Activated T-cell treated with anti-CD3 and anti-CD28 coated beads, Interleukin-2, amount 50 U/mL, for 1 hour (primary cell): ENCODE data around the gene RERE.

Source experiments
- DNase-seq: peaks from one replicate; pipeline ENCODE4 v3.0.0-alpha.2; 2020

The RERE gene

DNA sequence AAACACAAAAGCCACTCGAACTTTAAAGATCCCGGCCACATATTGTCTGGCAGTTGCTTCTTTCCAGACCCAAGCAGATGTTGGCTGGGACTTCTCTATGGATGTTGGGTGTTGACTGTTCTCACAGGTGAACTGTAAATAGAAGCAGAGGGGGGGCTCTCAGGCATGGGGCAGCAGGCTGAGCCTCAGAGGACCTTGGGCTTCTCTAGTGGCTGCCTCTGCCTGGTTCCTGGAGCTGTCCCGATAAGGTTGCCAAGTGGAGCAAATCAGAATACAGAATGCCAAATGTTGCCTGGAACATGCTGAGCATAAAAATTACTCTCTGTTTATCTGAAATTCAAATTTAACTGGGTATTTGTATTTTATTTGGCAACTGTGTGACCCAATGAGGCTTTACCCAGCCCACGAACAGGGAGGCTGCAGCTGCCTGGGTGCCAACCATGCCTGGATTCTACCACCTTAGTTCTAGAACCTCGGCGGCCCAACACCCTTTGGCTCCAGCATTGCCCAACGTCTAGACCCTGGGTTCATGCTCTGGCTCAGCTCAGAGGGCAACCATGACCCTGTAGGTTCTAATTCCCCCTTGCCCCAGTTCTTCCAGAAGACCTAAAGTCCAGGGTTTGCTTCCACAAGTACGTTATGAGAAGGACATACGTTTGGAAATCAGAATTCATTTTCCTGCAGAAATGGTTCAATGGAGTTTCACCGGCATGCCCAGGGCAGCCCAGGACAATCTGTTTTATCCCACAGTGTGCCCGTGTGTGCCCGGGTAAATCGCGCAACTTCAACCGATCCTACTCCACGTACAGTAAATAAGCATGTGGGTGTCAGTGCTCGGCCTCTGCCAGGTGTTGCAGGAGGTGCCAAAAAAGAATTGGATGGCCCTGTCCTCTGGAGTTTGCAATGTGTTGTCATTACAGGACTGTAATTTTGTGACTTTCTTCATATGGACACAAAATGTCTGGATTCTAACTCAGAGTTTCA, 504.9 kb downstream of the RERE start:
- DNase-seq: no peak

DNA sequence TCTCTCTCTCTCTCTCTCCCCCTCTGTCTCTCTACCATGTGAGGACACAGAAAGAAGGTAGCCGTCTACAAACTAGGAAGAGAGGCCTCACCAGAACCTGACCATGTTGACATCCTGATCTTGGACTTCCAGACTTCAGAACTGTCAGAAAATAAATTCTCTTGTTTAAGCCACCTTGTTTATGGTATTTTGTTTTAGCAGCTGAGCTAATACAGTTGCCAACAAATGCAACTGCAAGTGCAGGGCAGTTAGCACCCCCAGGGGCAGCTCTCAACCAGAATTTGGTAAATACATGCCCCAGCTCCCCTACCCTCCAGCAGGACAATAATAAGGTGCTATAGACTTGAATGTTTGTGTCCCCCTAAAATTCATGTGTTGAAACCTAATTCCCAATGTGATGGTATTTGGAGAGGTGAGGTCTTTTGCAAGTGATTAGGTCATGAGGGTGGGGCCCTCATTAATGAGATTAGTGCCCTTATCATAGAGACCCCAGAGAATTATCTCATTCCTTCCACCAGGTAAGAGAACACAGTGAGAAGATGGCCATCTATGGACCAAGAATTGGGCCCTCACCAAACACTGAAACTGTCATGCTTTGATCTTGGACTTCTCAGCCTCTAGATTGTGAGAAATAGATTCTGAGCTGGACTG, 506.2 kb downstream of the RERE start:
- DNase-seq: no peak

DNA sequence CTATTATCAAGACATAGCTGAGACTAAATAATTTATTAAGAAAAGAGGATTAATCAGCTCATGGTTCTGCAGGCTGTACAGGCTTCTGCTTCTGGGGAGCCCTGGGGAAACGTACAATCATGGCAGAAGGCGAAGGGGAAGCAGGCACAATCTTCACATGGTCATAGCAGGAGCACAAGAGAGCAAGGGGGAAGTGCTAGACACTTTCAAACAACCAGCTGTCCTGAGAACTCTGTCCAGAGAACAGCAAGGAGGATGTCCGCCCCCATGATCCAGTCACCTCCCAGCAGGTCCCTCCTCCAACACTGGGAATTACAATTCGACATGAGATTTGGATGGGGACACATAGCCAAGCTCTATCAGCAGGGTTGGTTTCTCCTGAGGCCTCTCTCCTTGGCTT, 509.8 kb downstream of the RERE start:
- DNase-seq: no peak

- no peak for DNase-seq
Observed at GRCh38 chr1:8303876-8304275, 513.6 kb downstream of the RERE start.

GRCh38 chr1:8303141-8303540, 514.3 kb downstream of the RERE start:
- DNase-seq: no peak
